ENCODE results near the gene PRH2. TPM values are rescaled to one million over a fixed set of nuclear protein-coding genes. Genes with fewer than 3 reads are reported as not detected.

Gene PRH2
- total and polyA plus RNA-seq, 8 donors, result 0.42 TPM; not detected in 7

GRCh38 chr12:10910380-10910779 is 18.7 kb upstream of the PRH2 start:
- H3K9me3 ChIP-seq, result no peaks in the 10 kb centered on the region
- WGBS, 2 donors, result 69% methylated on average over 8 of the region's 8 CpGs
- DNase-seq (no peak), FAIRE-seq (no peak), ATAC-seq (peak in 1 of 4 donors; percentile 57)
- intact Hi-C loops (cut with DNase I), result no loop called here
- H3K36me3 ChIP-seq, result no peaks in the 10 kb centered on the region
- no peak overlapping the region for H3K4me3 ChIP-seq
- H3K27ac ChIP-seq, result no peak overlapping the region
- TF ChIP-seq CTCF (IDR thresholded peaks at IDR 0.05), result no peak
- no peaks in the 10 kb centered on the region for H3K4me1 ChIP-seq
- no peaks in the 10 kb centered on the region for H3K27me3 ChIP-seq

- Histone ChIP-seq H3K9me3 (no peaks in the 10 kb centered on the region), H3K4me1 (peaks cover 0 to 3% (median 0%) of the 10 kb centered on the region in 3 donors), H3K27me3 (no peaks in the 10 kb centered on the region), H3K4me3 (no peak overlapping the region), H3K27ac (no peak overlapping the region), H3K36me3 (no peaks in the 10 kb centered on the region)
- DNase-seq (no peak), ATAC-seq (no peak), FAIRE-seq (no peak)
- TF ChIP-seq CTCF (IDR thresholded peaks at IDR 0.05), result no peak
- 91 to 94% methylated on average over 1 of the region's 1 CpG for WGBS, 2 donors
- intact Hi-C loops (cut with DNase I), result no loop called here
Measured at GRCh38 chr12:10919809-10920208, 9.2 kb upstream of the PRH2 start.

- DNase-seq (no peak), FAIRE-seq (no peak), ATAC-seq (no peak)
- no peak overlapping the region for H3K27ac ChIP-seq
- WGBS, 2 donors, result 78 to 87% methylated on average over 5 of the region's 5 CpGs
- H3K4me1 ChIP-seq, result no peaks in the 10 kb centered on the region
- no peaks in the 10 kb centered on the region for H3K36me3 ChIP-seq
- intact Hi-C loops (cut with DNase I), result no loop called here
- H3K4me3 ChIP-seq, result no peak overlapping the region
- H3K9me3 ChIP-seq, result no peaks in the 10 kb centered on the region
- TF ChIP-seq CTCF (IDR thresholded peaks at IDR 0.05), result no peak
- H3K27me3 ChIP-seq, result no peaks in the 10 kb centered on the region
Measured at GRCh38 chr12:10926269-10926668, 2.8 kb upstream of the PRH2 start.

GRCh38 chr12:10936506-10936905 is 7.5 kb downstream of the PRH2 start:
- ATAC-seq, result no peak
- no peaks in the 10 kb centered on the region for H3K9me3 ChIP-seq
- no peaks in the 10 kb centered on the region for H3K36me3 ChIP-seq
- FAIRE-seq, result no peak
- WGBS, 2 donors, result 97% methylated on average over 1 of the region's 1 CpG
- H3K27ac ChIP-seq, result no peak overlapping the region
- intact Hi-C loops (cut with DNase I), result no loop called here
- no peak for TF ChIP-seq CTCF (IDR thresholded peaks at IDR 0.05)
- H3K4me3 ChIP-seq, result no peak overlapping the region
- no peaks in the 10 kb centered on the region for H3K4me1 ChIP-seq
- H3K27me3 ChIP-seq, result no peaks in the 10 kb centered on the region
- DNase-seq, result no peak

- no peak within 1 kb of the TSS for H3K4me3 ChIP-seq
- no peak for ATAC-seq
- H3K4me1 ChIP-seq, result no peaks in the 10 kb centered on the region
- intact Hi-C loops (cut with DNase I), result no loop called here
- TF ChIP-seq CTCF (IDR thresholded peaks at IDR 0.05), result no peak
- H3K9me3 ChIP-seq, result no peaks in the 10 kb centered on the region
- H3K27ac ChIP-seq, result no peak within 1 kb of the TSS
- FAIRE-seq, result no peak
- no peaks in the 10 kb centered on the region for H3K36me3 ChIP-seq
- no peak for DNase-seq
- WGBS, 2 donors, result 63 to 86% methylated on average over 1 of the region's 1 CpG
- no peaks in the 10 kb centered on the region for H3K27me3 ChIP-seq
Measured at GRCh38 chr12:10939163-10939562, 10.1 kb downstream of the PRH2 start, which contains the start of gene TAS2R14. Gene TAS2R14, minus strand, starts transcription at chr12:10939263. Its CDS starts 56 bp downstream, at chr12:10939207.

All from pancreas (tissue), 10 donors.